GM23248 (cell line): ENCODE measurements around the gene FAM221B.

Source experiments
- EZH2 ChIP-seq: fragments of 200-600 bp; sonication (generic); IDR thresholded peaks from 2 replicates; pipeline ENCODE4 v1.6.1; 2018; ENCODE audit warnings: antibody characterized with exemption, mild to moderate bottlenecking; ENCODE audit not compliant: insufficient read depth, poor library complexity, severe bottlenecking
- EZH2phosphoT487 ChIP-seq: fragments of 200-600 bp; sonication (generic); IDR thresholded peaks from 2 replicates; pipeline ENCODE4 v1.6.1; 2018; ENCODE audit warnings: antibody characterized with exemption, moderate library complexity, mild to moderate bottlenecking, low read depth; ENCODE audit not compliant: insufficient read depth

GRCh38 chr9:35774907-35775635, 53.5 kb downstream of the FAM221B start:
- TF ChIP-seq EZH2 (no peak), EZH2phosphoT487 (no peak)
